ENCODE data around the gene FUZ. TPM values are rescaled to one million over a fixed set of nuclear protein-coding genes. Genes with fewer than 3 reads are reported as not detected.

FUZ gene
- total and polyA plus RNA-seq, 2 donors (not counting 1 experiment from before 2014, with no cell fraction given): 8.4 to 34.3 TPM

GRCh38 chr19:49859682-49860335, 46.7 kb upstream of the FUZ start:
- peaks cover 9% of the 10 kb centered on the region for H3K79me2 ChIP-seq (ENCODE audit: control insufficient read depth, insufficient read depth, low read length)
- H3K4me1 ChIP-seq (ENCODE audit: control insufficient read depth, extremely low read depth, insufficient read depth, low read length): peaks cover 6% of the 10 kb centered on the region
- no peak for TF ChIP-seq CTCF (conservative IDR thresholded peaks at IDR 0.05 in 1 of 2, IDR thresholded peaks at IDR 0.05 in 1 of 2; ENCODE audit: low read depth in 1 of 2, low read length in 2 of 2)
- TF ChIP-seq EZH2 (IDR thresholded peaks at IDR 0.05; ENCODE audit: low read length, missing control alignments): no peak
- peaks cover 59% of the 10 kb centered on the region for H3K36me3 ChIP-seq (ENCODE audit: control insufficient read depth, insufficient read depth, low read length)
- no peak overlapping the region for H2AFZ ChIP-seq (ENCODE audit: low read length)
- peak overlapping the region; percentile 58 for H3K27ac ChIP-seq (ENCODE audit: insufficient read depth, low read length)
- no peaks in the 10 kb centered on the region for H4K20me1 ChIP-seq (ENCODE audit: control insufficient read depth, extremely low read depth, insufficient read depth, low read length)
- H3K9me3 ChIP-seq (ENCODE audit: control insufficient read depth, insufficient read depth, low read depth, low read length): no peaks in the 10 kb centered on the region
- H3K4me2 ChIP-seq (ENCODE audit: extremely low read depth, insufficient read depth, low read length): no peak overlapping the region
- DNase-seq (ENCODE audit: low read depth in 2 of 2): no peak
- no peak overlapping the region for H3K9ac ChIP-seq (ENCODE audit: insufficient read depth, low read length)
- H3K27me3 ChIP-seq (ENCODE audit: control insufficient read depth, insufficient read depth, low read length): no peaks in the 10 kb centered on the region
- H3K4me3 ChIP-seq (replicated peaks in 1 of 4; ENCODE audit: control extremely low read depth in 1 of 4, insufficient read depth in 1 of 4, low read depth in 3 of 4, low read length in 4 of 4): no peak overlapping the region

GRCh38 chr19:49858088-49858985, 45.2 kb upstream of the FUZ start:
- DNase-seq (ENCODE audit: low read depth in 2 of 2): no peak
- no peaks in the 10 kb centered on the region for H4K20me1 ChIP-seq (ENCODE audit: control insufficient read depth, extremely low read depth, insufficient read depth, low read length)
- peaks cover 51% of the 10 kb centered on the region for H3K36me3 ChIP-seq (ENCODE audit: control insufficient read depth, insufficient read depth, low read length)
- no peak overlapping the region for H3K4me3 ChIP-seq (replicated peaks in 1 of 4; ENCODE audit: control extremely low read depth in 1 of 4, insufficient read depth in 1 of 4, low read depth in 3 of 4, low read length in 4 of 4)
- no peaks in the 10 kb centered on the region for H3K27me3 ChIP-seq (ENCODE audit: control insufficient read depth, insufficient read depth, low read length)
- no peak overlapping the region for H3K4me2 ChIP-seq (ENCODE audit: extremely low read depth, insufficient read depth, low read length)
- TF ChIP-seq EZH2 (IDR thresholded peaks at IDR 0.05; ENCODE audit: low read length, missing control alignments) (no peak), CTCF (conservative IDR thresholded peaks at IDR 0.05 in 1 of 2, IDR thresholded peaks at IDR 0.05 in 1 of 2; ENCODE audit: low read depth in 1 of 2, low read length in 2 of 2) (no peak)
- H3K9ac ChIP-seq (ENCODE audit: insufficient read depth, low read length): no peak overlapping the region
- peaks cover 6% of the 10 kb centered on the region for H3K4me1 ChIP-seq (ENCODE audit: control insufficient read depth, extremely low read depth, insufficient read depth, low read length)
- no peak overlapping the region for H2AFZ ChIP-seq (ENCODE audit: low read length)
- H3K9me3 ChIP-seq (ENCODE audit: control insufficient read depth, insufficient read depth, low read depth, low read length): no peaks in the 10 kb centered on the region
- H3K79me2 ChIP-seq (ENCODE audit: control insufficient read depth, insufficient read depth, low read length): peaks cover 12% of the 10 kb centered on the region
- H3K27ac ChIP-seq (ENCODE audit: insufficient read depth, low read length): peak overlapping the region; percentile 34

GRCh38 chr19:49857838-49858087, 44.7 kb upstream of the FUZ start:
- H3K79me2 ChIP-seq (ENCODE audit: control insufficient read depth, insufficient read depth, low read length): peaks cover 15% of the 10 kb centered on the region
- no peak overlapping the region for H3K9ac ChIP-seq (ENCODE audit: insufficient read depth, low read length)
- H2AFZ ChIP-seq (ENCODE audit: low read length): no peak overlapping the region
- H3K36me3 ChIP-seq (ENCODE audit: control insufficient read depth, insufficient read depth, low read length): peaks cover 46% of the 10 kb centered on the region
- TF ChIP-seq EZH2 (IDR thresholded peaks at IDR 0.05; ENCODE audit: low read length, missing control alignments) (no peak), CTCF (conservative IDR thresholded peaks at IDR 0.05 in 1 of 2, IDR thresholded peaks at IDR 0.05 in 1 of 2; ENCODE audit: low read depth in 1 of 2, low read length in 2 of 2) (no peak)
- H4K20me1 ChIP-seq (ENCODE audit: control insufficient read depth, extremely low read depth, insufficient read depth, low read length): no peaks in the 10 kb centered on the region
- no peak overlapping the region for H3K4me2 ChIP-seq (ENCODE audit: extremely low read depth, insufficient read depth, low read length)
- no peaks in the 10 kb centered on the region for H3K9me3 ChIP-seq (ENCODE audit: control insufficient read depth, insufficient read depth, low read depth, low read length)
- peaks cover 6% of the 10 kb centered on the region for H3K4me1 ChIP-seq (ENCODE audit: control insufficient read depth, extremely low read depth, insufficient read depth, low read length)
- H3K27me3 ChIP-seq (ENCODE audit: control insufficient read depth, insufficient read depth, low read length): no peaks in the 10 kb centered on the region
- H3K27ac ChIP-seq (ENCODE audit: insufficient read depth, low read length): no peak overlapping the region
- DNase-seq (ENCODE audit: low read depth in 2 of 2): no peak
- no peak overlapping the region for H3K4me3 ChIP-seq (replicated peaks in 1 of 4; ENCODE audit: control extremely low read depth in 1 of 4, insufficient read depth in 1 of 4, low read depth in 3 of 4, low read length in 4 of 4)
